OCI-LY7 (cell line): ENCODE results near the gene NLN.

ENCODE experiments used
- EZH2phosphoT487 ChIP-seq: fragments of 200-600 bp; sonication (generic); IDR thresholded peaks from 2 replicates; pipeline ENCODE4 v1.6.1; 2018; ENCODE audit warnings: low read depth, borderline replicate concordance, mild to moderate bottlenecking, mixed run types, antibody characterized with exemption, low read length, moderate library complexity, mixed read lengths
- TF ChIP-seq, protein P1 (sequence below): fragments of 200-600 bp; sonication (generic); conservative IDR thresholded peaks from 2 replicates; pipeline ENCODE4 v1.5.1; 2014; ENCODE audit warnings: mild to moderate bottlenecking, antibody characterized with exemption, low read length, moderate library complexity, mixed read lengths

- TF ChIP-seq, protein P1, sequence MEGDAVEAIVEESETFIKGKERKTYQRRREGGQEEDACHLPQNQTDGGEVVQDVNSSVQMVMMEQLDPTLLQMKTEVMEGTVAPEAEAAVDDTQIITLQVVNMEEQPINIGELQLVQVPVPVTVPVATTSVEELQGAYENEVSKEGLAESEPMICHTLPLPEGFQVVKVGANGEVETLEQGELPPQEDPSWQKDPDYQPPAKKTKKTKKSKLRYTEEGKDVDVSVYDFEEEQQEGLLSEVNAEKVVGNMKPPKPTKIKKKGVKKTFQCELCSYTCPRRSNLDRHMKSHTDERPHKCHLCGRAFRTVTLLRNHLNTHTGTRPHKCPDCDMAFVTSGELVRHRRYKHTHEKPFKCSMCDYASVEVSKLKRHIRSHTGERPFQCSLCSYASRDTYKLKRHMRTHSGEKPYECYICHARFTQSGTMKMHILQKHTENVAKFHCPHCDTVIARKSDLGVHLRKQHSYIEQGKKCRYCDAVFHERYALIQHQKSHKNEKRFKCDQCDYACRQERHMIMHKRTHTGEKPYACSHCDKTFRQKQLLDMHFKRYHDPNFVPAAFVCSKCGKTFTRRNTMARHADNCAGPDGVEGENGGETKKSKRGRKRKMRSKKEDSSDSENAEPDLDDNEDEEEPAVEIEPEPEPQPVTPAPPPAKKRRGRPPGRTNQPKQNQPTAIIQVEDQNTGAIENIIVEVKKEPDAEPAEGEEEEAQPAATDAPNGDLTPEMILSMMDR = no peak
- no peak for TF ChIP-seq EZH2phosphoT487
These were observed 100.0 kb downstream of the NLN start for GRCh38 chr5:65821966-65822365.
